ENCODE data around the gene NRG2. TPM values are rescaled to one million over a fixed set of nuclear protein-coding genes. Genes with fewer than 3 reads are reported as not detected.

The NRG2 gene
- total RNA-seq, 1 experiment from 2014 or later = 0.91 TPM

DNA sequence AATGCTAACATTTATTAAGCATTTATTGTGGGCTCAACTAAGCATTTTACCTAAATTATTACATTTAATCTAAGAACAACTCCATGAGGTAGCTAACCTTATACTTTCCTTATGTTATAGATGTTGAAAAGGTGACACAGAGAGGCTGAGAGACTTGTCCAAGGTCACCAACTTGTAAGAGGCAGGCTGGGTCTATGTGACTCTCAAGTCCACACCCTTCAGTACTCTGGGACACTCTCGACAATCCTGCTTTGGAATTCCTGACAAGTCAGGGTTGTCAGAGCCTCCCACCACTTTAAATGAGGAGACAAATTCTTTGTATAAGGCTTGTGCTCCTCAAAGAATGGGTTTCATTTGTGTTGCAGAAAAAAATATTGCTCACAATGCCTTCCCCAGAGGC, 67.2 kb downstream of the NRG2 start:
- Histone ChIP-seq H3K79me2 (ENCODE audit: insufficient read depth, low read length) (no peaks in the 10 kb centered on the region), H3K4me3 (replicated peaks in 1 of 2; ENCODE audit: low read depth in 1 of 2, low read length in 2 of 2) (no peak overlapping the region), H3K9me3 (ENCODE audit: control insufficient read depth in 1 of 2, insufficient read depth in 1 of 2, low read depth in 1 of 2, low read length in 2 of 2) (no peaks in the 10 kb centered on the region), H2AFZ (ENCODE audit: low read depth, low read length, poor library complexity, severe bottlenecking) (no peak overlapping the region), H3K36me3 (ENCODE audit: control insufficient read depth in 1 of 2, insufficient read depth in 2 of 2, low read length in 2 of 2) (no peaks in the 10 kb centered on the region), H3K9ac (ENCODE audit: low read length) (no peak overlapping the region), H3K4me2 (ENCODE audit: low read length) (no peak overlapping the region), H4K20me1 (ENCODE audit: insufficient read depth) (no peaks in the 10 kb centered on the region), H3K27ac (ENCODE audit: low read depth, low read length) (no peak overlapping the region), H3K4me1 (ENCODE audit: control insufficient read depth in 1 of 2, insufficient read depth in 2 of 2, low read length in 2 of 2) (no peaks in the 10 kb centered on the region), H3K27me3 (ENCODE audit: insufficient read depth, low read length) (no peaks in the 10 kb centered on the region), H3K9me2 (ENCODE audit: insufficient read depth) (no peaks in the 10 kb centered on the region)
- no peak for TF ChIP-seq EGR1 (IDR thresholded peaks at IDR 0.05; ENCODE audit: low read depth)
- no peak for TF ChIP-seq SRF (IDR thresholded peaks at IDR 0.05; ENCODE audit: low read depth)
- TF ChIP-seq TCF7L2 (IDR thresholded peaks at IDR 0.05; ENCODE audit: borderline replicate concordance, extremely low read depth, insufficient read depth, insufficient read length) = no peak
- no peak for TF ChIP-seq SP1 (IDR thresholded peaks at IDR 0.05; ENCODE audit: low read depth)
- no peak for TF ChIP-seq SIN3A (IDR thresholded peaks at IDR 0.05; ENCODE audit: low read depth)
- TF ChIP-seq, protein P1, sequence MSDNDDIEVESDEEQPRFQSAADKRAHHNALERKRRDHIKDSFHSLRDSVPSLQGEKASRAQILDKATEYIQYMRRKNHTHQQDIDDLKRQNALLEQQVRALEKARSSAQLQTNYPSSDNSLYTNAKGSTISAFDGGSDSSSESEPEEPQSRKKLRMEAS (IDR thresholded peaks at IDR 0.05) = no peak
- TF ChIP-seq ZNF274 (IDR thresholded peaks at IDR 0.05; ENCODE audit: low read depth, low read length) = no peak
- TF ChIP-seq ZFX (IDR thresholded peaks at IDR 0.05) = no peak
- TF ChIP-seq, protein P2, sequence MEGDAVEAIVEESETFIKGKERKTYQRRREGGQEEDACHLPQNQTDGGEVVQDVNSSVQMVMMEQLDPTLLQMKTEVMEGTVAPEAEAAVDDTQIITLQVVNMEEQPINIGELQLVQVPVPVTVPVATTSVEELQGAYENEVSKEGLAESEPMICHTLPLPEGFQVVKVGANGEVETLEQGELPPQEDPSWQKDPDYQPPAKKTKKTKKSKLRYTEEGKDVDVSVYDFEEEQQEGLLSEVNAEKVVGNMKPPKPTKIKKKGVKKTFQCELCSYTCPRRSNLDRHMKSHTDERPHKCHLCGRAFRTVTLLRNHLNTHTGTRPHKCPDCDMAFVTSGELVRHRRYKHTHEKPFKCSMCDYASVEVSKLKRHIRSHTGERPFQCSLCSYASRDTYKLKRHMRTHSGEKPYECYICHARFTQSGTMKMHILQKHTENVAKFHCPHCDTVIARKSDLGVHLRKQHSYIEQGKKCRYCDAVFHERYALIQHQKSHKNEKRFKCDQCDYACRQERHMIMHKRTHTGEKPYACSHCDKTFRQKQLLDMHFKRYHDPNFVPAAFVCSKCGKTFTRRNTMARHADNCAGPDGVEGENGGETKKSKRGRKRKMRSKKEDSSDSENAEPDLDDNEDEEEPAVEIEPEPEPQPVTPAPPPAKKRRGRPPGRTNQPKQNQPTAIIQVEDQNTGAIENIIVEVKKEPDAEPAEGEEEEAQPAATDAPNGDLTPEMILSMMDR (IDR thresholded peaks at IDR 0.05 in 2 of 3, conservative IDR thresholded peaks at IDR 0.05 in 1 of 3; ENCODE audit: borderline replicate concordance in 1 of 3, insufficient read depth in 1 of 3, low read depth in 2 of 3, low read length in 2 of 3) = no peak
- TF ChIP-seq, protein P3, sequence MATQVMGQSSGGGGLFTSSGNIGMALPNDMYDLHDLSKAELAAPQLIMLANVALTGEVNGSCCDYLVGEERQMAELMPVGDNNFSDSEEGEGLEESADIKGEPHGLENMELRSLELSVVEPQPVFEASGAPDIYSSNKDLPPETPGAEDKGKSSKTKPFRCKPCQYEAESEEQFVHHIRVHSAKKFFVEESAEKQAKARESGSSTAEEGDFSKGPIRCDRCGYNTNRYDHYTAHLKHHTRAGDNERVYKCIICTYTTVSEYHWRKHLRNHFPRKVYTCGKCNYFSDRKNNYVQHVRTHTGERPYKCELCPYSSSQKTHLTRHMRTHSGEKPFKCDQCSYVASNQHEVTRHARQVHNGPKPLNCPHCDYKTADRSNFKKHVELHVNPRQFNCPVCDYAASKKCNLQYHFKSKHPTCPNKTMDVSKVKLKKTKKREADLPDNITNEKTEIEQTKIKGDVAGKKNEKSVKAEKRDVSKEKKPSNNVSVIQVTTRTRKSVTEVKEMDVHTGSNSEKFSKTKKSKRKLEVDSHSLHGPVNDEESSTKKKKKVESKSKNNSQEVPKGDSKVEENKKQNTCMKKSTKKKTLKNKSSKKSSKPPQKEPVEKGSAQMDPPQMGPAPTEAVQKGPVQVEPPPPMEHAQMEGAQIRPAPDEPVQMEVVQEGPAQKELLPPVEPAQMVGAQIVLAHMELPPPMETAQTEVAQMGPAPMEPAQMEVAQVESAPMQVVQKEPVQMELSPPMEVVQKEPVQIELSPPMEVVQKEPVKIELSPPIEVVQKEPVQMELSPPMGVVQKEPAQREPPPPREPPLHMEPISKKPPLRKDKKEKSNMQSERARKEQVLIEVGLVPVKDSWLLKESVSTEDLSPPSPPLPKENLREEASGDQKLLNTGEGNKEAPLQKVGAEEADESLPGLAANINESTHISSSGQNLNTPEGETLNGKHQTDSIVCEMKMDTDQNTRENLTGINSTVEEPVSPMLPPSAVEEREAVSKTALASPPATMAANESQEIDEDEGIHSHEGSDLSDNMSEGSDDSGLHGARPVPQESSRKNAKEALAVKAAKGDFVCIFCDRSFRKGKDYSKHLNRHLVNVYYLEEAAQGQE (IDR thresholded peaks at IDR 0.05; ENCODE audit: low read depth) = no peak
- no peak for TF ChIP-seq EZH2phosphoT487 (IDR thresholded peaks at IDR 0.05; ENCODE audit: borderline replicate concordance)
- no peak for TF ChIP-seq EZH2 (IDR thresholded peaks at IDR 0.05)
- TF ChIP-seq JUND (IDR thresholded peaks at IDR 0.05) = no peak
- TF ChIP-seq, protein P4, sequence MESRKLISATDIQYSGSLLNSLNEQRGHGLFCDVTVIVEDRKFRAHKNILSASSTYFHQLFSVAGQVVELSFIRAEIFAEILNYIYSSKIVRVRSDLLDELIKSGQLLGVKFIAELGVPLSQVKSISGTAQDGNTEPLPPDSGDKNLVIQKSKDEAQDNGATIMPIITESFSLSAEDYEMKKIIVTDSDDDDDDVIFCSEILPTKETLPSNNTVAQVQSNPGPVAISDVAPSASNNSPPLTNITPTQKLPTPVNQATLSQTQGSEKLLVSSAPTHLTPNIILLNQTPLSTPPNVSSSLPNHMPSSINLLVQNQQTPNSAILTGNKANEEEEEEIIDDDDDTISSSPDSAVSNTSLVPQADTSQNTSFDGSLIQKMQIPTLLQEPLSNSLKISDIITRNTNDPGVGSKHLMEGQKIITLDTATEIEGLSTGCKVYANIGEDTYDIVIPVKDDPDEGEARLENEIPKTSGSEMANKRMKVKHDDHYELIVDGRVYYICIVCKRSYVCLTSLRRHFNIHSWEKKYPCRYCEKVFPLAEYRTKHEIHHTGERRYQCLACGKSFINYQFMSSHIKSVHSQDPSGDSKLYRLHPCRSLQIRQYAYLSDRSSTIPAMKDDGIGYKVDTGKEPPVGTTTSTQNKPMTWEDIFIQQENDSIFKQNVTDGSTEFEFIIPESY (IDR thresholded peaks at IDR 0.05; ENCODE audit: extremely low read depth, insufficient replicate concordance, low read length) = no peak
- TF ChIP-seq RAD21 (IDR thresholded peaks at IDR 0.05; ENCODE audit: low read depth) = no peak
- no peak for TF ChIP-seq FOSL1 (IDR thresholded peaks at IDR 0.05; ENCODE audit: low read depth)
- no peak for TF ChIP-seq ELF1 (IDR thresholded peaks at IDR 0.05; ENCODE audit: borderline replicate concordance, low read depth)
- no peak for TF ChIP-seq POLR2A (IDR thresholded peaks at IDR 0.05; ENCODE audit: borderline replicate concordance, extremely low read depth, insufficient read depth, insufficient read length)
- POLR2A ChIA-PET = no interaction called here
- ATAC-seq (no peak), DNase-seq (ENCODE audit: low read depth, low spot score) (no peak)
- RAD21 ChIA-PET (ENCODE audit: low non-redundant PET in 1 of 2, low total read pairs in 2 of 2, uncharacterized antibody in 2 of 2, unreplicated experiment in 2 of 2) = no interaction called here
- no TSS peak for BruUV-seq (replicated peaks)
- intact Hi-C loops (cut with micrococcal nuclease) = no loop called here
- CTCF ChIA-PET = no interaction called here
